Stimulated activated CD8-positive, alpha-beta memory T cell treated with anti-CD3 and anti-CD28 coated beads, Interleukin-4, amount 100 ng/mL, for 4 hours (primary cell): ENCODE results near the gene SEMA4D.
"Not testable (repeated sequence)": the region's sequence is repeated elsewhere in the genome, so short reads cannot be mapped to it uniquely, and the experiment has no call there.

Source experiments
- DNase-seq, 2 donors: peaks; one replicate each; pipeline ENCODE4 v3.0.0-alpha.2; 2020; ENCODE audit warnings: low read depth in 2 of 2, low spot score in 1 of 2

SEMA4D gene

GRCh38 chr9:89482056-89482851 is 15.7 kb downstream of the SEMA4D start:
- DNase-seq: no peak

DNA sequence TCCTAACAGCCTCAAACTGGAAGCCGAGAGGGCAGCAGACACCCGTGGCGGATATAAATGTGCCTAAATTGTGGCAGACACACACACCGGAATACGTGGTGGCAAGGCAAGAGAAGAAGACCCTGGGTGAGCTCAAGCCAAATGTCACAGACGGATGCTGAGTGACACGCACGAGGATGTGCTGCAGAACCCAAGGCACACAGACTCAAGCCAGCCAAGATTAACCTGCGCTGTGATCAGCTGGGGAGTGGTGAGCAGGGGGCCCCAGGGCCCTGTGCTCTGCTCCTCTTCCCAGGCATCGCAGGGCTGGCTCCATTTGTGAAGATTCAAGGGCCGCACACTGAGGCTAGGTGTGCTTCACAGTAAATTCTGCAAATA is 16.4 kb downstream of the SEMA4D start:
- no peak for DNase-seq

GRCh38 chr9:89480825-89481537 is 16.9 kb downstream of the SEMA4D start:
- DNase-seq: no peak

GRCh38 chr9:89480372-89480771 is 17.5 kb downstream of the SEMA4D start:
- DNase-seq: not testable (repeated sequence)

DNA sequence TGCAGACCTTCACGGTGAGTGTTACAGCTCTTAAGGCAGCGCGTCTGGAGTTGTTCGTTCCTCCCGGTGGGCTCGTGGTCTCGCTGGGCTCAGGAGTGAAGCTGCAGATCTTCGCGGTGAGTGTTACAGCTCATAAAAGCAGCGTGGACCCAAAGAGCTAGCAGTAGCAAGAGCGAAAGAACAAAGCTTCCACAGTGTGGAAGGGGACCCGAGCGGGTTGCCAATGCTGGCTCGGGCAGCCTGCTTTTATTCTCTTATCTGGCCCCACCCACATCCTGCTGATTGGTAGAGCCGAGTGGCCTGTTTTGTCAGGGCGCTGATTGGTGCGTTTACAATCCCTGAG is 18.3 kb downstream of the SEMA4D start:
- DNase-seq: not testable (repeated sequence)

DNA sequence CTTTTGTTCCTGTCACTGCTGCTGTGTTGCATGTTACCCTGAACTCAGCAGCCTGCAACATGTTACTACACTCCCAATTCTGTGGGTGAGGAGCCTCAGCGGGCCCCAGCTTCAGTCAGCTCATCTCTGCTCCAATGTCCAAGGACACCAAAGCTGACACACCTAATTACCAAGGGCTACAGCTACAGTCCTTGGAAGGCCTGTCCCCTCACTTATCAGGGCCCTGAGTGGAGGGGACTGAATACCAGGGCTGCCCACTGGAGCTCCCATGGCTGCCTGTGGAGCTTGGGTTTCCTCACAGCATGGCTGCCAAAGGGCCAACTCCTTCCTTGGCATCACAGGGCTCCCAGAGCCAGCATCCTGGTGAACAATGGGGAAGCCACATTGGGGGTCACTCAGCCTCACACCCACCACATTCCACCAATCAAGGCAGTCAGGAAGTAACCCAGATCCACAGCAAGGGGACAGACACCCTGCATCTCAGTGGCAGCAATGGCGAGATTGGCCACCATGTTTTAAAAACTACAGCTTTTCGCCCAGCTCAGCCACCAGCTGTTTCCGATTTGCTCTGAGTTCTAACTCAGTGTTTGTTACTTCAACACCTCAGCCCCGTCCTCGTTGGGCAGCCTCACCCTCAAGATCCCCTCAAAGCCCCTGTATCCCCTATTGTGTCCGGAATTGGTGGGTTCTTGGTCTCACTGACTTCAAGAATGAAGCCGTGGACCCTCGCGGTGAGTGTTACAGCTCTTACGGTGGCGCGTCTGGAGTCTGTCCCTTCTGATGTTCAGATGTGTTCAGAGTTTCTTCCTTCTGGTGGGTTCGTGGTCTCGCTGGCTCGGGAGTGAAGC is 18.9 kb downstream of the SEMA4D start:
- DNase-seq: no peak

DNA sequence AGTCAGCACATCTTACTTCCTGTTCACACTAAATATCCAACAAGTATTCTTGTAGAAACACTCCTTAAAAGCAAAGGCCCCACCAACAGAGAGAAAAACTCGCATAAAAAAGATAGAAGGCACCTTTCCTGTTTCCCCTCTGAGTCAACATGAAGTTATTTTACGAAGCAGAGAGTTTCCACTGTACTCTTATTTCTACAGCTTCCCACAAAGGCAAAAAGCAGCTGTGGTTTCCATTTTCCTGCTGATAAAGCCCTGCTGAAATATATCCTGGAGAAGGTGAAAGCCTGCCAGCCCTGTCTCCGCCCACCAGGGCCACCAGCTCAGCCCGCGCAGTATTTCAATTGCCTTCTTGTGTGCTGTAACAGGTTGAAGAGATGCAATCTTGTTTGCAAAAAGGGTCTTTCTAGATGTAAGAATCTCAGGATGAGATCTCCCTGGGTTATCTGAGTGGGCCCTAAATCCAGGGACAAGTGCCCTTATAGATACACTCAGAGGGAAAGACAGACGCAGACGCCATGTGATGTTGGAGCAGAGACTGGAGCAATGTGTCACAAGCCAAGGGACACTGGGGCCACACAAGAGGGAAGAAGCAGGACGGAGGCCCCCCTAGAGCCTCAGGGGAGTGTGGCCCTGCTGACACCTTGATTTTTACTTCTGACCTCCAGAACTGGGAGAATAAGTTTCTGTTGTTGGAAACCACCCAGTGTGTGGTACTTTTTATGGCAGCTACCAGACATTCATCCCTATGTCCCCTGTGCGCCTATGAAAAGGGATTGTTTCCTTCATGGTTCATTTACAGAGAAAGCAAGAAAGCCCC is 19.9 kb downstream of the SEMA4D start:
- no peak for DNase-seq

DNA sequence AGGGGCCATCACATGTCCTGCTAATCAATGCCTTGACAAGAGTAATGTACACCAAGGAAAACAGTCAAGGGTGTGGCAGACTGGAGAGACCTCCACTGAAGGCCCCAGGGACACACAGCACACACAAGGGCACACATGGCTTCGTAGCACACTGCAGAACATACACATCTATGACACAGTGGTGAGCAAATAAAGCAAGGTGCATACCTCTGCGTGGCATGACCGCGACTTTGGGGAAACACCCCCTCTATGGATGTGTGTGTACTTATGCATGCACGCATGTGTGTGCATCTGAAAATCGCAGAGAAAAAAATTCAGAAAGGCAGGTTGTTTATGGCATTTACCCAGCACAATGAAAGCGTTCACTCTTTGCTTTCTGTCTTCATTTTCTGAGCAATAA is 20.5 kb downstream of the SEMA4D start:
- DNase-seq: no peak

DNA sequence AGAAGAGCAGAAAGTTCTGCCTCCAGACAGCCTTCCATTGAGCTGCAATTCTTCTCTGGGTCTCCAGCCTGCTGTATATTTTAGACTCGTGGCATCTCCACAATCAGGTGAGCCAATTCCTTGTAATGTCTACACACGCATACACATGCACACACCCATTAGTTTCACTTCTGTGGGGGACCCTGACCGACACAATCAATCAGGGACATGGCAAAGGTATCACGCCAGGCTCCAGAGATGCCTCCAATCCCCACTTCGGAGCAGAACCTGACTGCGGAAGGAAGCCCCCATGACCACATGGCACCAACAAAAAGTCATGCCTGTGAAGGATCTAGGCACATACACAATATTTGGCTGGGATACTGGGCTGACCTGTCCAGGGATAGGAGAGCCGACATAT is 21.4 kb downstream of the SEMA4D start:
- DNase-seq: no peak

DNA sequence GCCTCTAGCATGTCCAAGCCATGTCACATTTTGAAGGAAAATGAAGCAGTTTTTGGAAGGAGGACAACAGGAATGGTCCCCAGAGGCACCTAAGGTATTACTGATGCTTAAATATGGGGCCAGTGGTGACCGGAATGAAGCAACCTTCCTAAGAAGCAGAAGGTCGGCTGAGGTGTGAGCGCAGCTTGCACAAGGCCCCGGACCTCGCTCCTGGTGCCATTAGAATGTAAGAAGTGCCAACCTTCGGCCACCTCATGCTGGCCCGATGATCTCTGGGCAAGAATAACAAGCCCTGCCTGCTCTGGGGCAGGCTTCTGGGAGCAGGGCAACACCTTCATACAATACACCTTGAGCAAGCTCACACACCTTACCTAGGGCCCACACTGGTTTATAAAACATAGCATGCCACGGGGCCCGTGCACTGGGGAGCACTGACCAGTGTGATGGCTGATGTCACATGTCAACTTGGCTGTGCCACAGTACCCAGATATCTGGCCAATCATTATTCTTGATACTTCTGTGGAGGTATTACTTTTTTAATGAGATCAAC is 21.9 kb downstream of the SEMA4D start:
- DNase-seq: no peak

DNA sequence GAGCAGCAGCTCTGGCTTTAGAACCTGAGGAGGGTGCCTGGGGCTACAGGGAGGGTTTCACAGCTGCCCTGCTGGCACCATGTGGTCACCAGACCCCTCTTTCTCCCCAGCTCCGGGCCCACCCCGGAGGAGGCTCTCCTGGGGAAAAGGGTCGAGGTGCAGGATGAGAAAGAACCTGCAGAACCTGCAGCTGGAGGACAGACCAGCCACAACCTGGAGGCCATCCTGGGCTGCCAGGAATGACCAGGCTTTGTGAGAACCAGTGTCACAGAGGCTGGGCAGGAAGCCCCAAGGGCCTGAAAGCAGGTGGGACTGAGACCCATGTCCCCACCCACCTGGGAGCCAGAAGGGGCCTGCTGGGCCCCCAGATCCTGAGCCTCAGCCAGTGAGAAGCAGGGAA is 23.0 kb downstream of the SEMA4D start:
- no peak for DNase-seq

- DNase-seq: no peak
Measured at GRCh38 chr9:89473762-89474469, 24.0 kb downstream of the SEMA4D start.

DNA sequence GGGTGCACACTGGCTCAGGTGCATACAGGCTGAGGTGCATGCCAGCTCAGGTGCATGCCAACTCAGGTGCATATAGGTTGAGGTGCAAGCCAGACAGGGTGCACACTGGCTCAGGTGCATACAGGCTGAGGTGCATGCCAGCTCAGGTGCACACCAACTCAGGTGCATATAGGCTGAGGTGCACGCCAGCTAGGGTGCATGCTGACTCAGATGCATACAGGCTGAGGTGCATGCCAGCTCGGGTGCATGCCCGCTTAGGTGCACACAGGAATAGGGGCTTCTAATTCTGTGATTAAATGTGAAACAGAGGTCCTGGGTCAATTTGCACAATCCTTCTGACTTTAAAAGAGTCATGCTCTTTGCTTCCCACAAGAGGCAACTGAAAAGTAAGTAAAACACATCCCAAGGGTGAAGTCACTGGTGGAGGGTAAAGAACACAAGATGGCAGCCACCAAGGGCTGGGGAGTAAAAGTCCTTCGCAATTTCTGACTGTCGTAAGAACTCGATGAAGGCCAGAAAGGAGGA is 26.1 kb downstream of the SEMA4D start:
- not testable (repeated sequence) for DNase-seq

GRCh38 chr9:89471390-89471789 is 26.5 kb downstream of the SEMA4D start:
- no peak for DNase-seq

DNA sequence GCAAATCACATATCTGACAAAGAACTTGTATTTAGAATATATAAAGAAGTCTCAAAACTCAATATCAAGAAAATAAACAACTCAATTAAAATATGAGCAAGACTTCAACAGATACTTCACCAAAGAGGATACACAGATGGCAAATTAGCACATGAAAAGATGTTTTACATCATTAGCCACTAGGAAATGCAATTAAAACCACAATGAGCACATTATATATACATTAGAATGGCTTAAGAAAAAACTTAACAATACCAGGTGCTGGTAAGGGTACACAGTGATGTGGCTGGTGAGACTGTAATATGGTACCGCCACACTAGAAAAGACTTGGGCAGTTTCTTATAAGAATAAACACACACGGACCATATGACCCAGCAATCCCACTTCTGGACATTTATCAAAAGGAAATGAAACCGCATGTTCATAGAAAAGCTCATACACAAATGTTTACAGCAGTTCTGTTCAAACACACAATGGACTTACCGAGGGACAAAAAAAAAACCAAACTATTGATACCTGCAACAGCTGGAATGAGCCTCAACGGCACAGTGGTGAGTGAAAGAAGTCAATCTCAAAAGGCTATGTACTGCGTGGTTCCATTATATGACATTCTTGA is 27.6 kb downstream of the SEMA4D start:
- DNase-seq: no peak

DNA sequence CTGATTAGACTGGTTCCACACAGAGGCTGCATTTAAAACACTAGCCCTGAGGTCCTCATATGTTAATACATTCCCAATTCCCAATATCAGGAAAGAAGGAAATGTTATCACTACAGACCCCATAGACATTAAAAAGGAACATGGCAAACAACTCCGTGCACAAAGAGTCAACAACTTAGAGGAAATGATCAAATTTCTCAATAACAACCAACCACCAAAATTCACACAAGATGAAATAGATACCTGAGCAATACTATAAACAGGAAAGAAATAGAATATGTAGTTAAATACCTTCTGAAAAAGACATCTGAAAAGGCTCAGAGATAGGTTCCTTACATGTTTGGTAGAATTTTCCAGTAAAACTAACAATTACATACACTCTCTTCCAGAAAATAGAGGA is 28.9 kb downstream of the SEMA4D start:
- no peak for DNase-seq

- no peak for DNase-seq
Measured at GRCh38 chr9:89468281-89468960, 29.5 kb downstream of the SEMA4D start.

DNA sequence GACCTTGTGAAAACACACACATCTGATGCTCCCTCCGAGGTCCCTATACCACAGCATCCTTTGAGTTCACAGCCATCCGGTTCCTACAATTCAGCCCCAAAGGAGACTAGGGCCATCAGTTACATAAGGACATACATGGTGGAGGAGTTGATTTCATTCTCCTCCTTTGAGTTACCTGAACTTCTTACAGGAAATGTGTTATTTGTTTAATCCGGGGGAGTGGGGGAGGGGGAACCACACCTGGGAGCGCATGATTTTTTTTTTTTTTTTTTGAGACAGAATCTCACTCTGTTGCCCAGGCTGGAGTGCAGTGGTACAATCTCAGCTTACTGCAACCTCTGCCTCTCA is 30.7 kb downstream of the SEMA4D start:
- no peak for DNase-seq
